Endothelial cell of hepatic sinusoid (primary cell): Measurements from ENCODE around the gene IRAK3.
"Not testable (repeated sequence)": the region's sequence is repeated elsewhere in the genome, so short reads cannot be mapped to it uniquely, and the experiment has no call there.

ENCODE experiments used
- in situ Hi-C: cut with HindIII; loops from 2 replicates; pipeline ENCODE4 v1.10.0; 2017; ENCODE audit warnings: low sequenced_read_pairs

The IRAK3 gene

GRCh38 chr12:66301944-66302826, 113.2 kb downstream of the IRAK3 start, which contains the start of gene HELB:
Gene HELB (plus strand): TSS chr12:66302493. CDS start chr12:66302604, 111 bp downstream.
- in situ Hi-C loops, result no loop called here

GRCh38 chr12:66302827-66303169, 113.8 kb downstream of the IRAK3 start:
- in situ Hi-C loops, result no loop called here

- in situ Hi-C loops, result not testable (repeated sequence)
These were observed 114.3 kb downstream of the IRAK3 start for GRCh38 chr12:66303316-66303804.
